Right lobe of liver (tissue), 4 donors: ENCODE data around the gene IP6K3.

Source experiments
- POLR2A ChIP-seq: fragments of 450-650 bp; IDR thresholded peaks from one replicate; pipeline ENCODE4 v1.6.1; 2017; ENCODE audit warnings: antibody characterized with exemption, mild to moderate bottlenecking
- TF ChIP-seq, protein P1 (sequence below), 4 donors: fragments of 200-600 bp in 3 of 4; fragments of 450-650 bp in 1 of 4; IDR thresholded peaks; one replicate each; pipeline versions ENCODE4 v1.5.1 to v1.8.0; 2016 to 2022; ENCODE audit warnings: antibody characterized with exemption in 4 of 4, mild to moderate bottlenecking in 2 of 4
- donor health status: DM: no; HTN: no; CAD: no.
- donor health status: DM: no; HTN: no; CAD: no.
- donor health status: DM: no; HTN: yes; CAD: no.

DNA sequence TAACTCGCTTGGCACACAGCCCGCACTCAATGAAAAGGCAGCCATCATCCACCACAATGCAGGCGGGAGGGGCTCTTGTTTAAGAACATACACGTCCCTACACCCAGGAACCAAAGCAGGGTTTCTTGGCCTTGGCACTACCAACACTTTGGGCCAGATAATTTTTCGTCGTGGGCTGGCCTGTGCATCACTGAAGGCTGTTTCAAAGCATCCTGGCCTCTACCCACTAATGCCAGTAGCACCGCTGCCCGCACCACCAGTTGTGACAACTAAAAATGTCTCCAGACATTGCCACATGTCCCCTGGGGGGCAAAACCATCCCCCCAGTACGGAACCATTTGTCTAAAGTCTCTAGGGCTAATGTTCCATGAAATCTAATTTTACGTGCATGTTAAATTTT is 48.2 kb downstream of the IP6K3 start:
- TF ChIP-seq, protein P1, sequence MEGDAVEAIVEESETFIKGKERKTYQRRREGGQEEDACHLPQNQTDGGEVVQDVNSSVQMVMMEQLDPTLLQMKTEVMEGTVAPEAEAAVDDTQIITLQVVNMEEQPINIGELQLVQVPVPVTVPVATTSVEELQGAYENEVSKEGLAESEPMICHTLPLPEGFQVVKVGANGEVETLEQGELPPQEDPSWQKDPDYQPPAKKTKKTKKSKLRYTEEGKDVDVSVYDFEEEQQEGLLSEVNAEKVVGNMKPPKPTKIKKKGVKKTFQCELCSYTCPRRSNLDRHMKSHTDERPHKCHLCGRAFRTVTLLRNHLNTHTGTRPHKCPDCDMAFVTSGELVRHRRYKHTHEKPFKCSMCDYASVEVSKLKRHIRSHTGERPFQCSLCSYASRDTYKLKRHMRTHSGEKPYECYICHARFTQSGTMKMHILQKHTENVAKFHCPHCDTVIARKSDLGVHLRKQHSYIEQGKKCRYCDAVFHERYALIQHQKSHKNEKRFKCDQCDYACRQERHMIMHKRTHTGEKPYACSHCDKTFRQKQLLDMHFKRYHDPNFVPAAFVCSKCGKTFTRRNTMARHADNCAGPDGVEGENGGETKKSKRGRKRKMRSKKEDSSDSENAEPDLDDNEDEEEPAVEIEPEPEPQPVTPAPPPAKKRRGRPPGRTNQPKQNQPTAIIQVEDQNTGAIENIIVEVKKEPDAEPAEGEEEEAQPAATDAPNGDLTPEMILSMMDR (IDR thresholded peaks at IDR 0.05) = no peak
- TF ChIP-seq POLR2A = no peak
